Posterior cingulate gyrus (tissue), 11 donors: ENCODE measurements around the gene SNRPF.
"Not testable (repeated sequence)": the region's sequence is repeated elsewhere in the genome, so short reads cannot be mapped to it uniquely, and the experiment has no call there.

Experiments used
- DNase-seq, 10 donors: peaks; one replicate each; pipeline versions ENCODE4 v3.0.0 to v3.0.0-alpha.2; 2020 to 2021; ENCODE audit warnings: mixed read lengths in 3 of 10
- intact Hi-C: fragments of 100-400 bp; cut with DNase I; formaldehyde crosslinking; loops from one replicate; pipeline ENCODE4 v1.15.1; 2023

Gene SNRPF

GRCh38 chr12:95858451-95859343 is at the start of gene SNRPF:
Gene SNRPF (plus strand): TSS chr12:95858952. CDS start chr12:95859074, 122 bp downstream.
- peak; percentile 90 to 99 (median 94) for DNase-seq
- intact Hi-C loops = no loop called here

DNA sequence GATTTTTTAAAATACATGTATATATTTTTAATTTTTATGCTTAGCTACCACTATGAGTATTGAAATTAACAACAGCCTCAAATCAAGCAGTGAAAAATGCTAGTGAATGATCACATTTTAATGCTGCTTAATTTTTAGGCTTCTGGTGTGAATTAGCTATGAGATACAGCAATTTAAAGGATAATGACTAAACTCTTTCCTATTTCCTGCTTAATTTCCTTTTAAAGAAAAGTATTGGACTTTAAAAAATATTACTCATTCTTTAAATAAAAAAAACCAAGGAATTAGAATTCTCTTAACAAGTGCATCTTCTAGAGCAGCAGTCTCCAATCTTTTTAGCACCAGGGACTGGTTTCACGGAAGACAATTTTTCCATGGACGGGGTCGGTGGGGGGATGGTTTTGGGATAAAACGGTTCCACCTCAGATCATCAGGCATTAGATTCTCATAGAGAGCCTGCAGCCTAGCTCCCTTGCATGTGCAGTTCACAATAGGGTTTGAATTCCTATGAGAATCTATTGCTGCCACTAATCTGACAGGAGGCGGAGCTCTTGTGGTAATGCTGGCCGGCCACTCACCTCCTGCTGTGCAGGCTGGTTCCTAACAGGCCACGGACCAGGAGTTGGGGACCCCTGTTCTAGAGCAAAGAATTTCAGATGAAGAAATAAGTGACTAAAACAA is 49.6 kb upstream of the SNRPF start:
- no peak for DNase-seq
- intact Hi-C loops = no loop called here

DNA sequence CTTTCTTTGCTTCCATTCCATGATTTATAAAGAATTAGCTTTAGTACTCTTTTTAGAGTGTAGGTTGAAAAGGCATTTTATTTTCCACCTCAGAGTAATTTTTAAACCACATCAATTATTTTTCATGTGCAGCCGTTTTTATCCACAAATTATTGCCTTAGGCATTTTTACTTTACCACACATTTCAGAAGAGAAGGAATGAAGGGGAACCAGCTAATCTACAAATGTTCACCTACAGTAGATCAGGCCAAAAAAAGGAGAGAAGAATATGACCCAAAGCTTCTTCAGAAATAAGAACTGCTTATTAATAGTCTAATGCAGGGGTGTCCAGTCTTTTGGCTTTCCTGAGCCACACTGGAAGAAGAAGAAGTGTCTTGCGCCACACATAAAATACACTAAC is 48.3 kb upstream of the SNRPF start:
- intact Hi-C loops = no loop called here

DNA sequence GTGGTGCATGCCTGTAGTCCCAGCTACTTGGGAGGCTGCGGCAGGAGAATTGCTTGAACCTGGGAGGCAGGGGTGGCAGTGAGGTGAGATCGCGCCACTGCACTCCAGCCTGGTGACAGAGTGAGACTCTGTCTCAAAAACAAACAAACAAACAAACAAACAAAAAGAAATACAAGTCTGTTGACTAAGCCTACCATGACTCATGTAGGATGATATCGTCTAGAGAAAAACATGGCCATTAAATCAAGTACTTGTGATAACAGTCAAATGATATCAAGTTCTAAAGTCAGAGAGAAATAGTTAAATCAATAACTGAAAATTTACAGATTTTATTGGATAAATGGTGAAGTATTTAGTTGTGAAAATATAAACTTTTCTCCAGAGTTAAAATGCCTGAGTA is 46.6 kb upstream of the SNRPF start:
- intact Hi-C loops, DNase-seq: not testable (repeated sequence)

More for the DNA sequence above, 48.3 kb upstream of the SNRPF start:
- no peak for DNase-seq

DNA sequence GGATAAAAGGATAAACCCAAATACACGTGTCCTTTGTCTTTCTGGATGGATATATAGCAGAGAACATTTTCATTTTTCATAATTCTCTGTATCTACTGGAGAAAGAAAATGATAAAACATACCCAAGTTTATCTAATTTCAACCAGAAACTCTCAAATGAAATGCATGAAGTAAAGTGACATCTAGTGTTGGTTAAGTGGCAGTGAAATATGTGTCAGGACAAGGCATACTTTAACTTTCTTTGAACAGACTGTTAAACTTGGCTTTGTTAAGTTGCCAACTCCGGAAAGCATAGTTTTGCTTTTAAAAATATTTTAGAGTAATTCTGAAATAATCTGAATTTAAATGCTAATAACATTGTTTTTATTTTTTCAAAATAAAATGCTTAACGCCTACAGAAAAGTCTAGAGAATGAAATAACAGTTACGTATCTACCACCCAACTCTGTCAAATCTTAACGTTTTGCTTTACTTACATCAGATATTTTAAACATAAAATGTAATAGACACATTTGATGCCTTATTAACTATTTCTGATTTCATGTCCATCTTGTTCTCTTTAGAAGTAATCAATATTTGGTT is 43.0 kb upstream of the SNRPF start:
- DNase-seq = no peak
- intact Hi-C loops = loop anchor here (1.0 to 2.0 kb wide), 2 partner anchors 192 to 233 kb away; no protein-coding TSS in a partner anchor

GRCh38 chr12:95820096-95820703 is 38.6 kb upstream of the SNRPF start:
- intact Hi-C loops = no loop called here
- DNase-seq = peak in 1 of 10 donors; percentile 31

DNA sequence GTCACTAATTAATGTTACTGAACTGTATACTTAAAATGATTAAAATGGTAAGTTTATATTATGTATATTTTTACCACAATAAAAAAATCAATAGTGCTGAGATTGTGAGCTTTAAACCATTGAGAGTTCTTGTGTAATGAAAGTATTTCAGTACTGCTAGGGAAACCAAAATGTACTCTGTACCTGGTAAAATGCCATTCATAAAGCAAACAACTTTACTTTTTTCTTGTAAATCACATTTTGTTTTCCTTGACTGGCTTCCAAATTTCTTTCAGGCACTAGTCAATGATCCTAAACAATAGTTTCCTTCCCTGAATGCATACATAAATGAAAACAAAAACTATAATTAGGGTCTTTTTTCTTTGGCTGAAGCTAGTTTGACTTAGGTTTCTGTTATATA is 29.4 kb upstream of the SNRPF start:
- intact Hi-C loops = no loop called here

DNA sequence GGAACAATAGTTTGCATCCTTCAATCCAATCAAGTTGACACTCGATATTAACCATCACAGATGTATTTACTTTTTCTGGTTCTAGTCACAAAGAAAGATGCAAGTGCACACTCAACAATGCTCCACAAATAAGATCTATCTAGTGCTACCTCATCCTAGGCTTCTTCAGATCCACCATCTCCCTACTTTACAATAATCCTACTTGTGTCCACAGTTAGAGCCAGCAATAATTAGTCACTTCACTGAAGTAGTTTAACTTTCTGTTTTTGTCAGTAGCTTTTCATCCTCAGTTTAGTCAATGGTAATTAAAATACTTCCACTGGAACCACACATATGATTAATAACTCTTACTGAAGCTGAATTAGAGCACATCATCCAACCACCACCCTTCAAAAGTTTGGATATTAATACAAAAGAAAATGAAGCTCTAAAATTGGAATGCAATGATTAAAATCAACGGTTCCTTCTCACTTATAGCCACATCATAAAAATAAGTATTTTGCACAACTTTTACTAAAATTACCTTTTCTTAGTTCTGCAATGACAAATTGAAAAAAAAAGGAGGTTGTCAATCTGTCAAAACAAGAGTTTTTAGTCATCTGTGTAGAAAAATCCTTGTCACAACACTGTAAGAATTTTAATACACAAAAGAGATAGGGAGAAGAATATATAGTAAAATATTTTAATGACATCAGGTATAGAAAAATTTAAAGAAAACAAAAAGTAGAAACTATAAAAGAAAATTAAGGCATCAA is 28.2 kb upstream of the SNRPF start:
- no peak for DNase-seq
- intact Hi-C loops = no loop called here

More for the DNA sequence above, 29.4 kb upstream of the SNRPF start:
- DNase-seq = no peak

DNA sequence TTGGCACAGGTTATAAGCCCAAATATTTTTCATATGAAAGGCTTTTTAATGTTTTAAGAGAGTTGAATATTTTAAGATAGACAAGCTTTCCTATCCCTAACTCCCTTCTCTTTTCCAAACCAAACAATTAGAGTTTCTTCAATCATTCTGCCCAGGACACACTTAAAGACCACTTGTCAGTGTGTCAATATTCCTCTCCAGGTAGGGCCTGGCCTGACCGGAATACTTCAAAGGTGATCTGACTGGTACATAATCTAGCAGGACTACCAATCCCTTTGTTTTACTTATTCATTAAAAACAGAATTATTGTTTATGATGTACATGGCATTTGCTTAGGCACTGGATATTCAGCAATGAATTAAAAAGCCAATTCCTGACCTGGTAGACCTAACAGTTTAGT is 24.2 kb upstream of the SNRPF start:
- intact Hi-C loops = no loop called here
- DNase-seq = no peak

GRCh38 chr12:95836185-95836609 is 22.6 kb upstream of the SNRPF start:
- intact Hi-C loops = no loop called here
- no peak for DNase-seq

DNA sequence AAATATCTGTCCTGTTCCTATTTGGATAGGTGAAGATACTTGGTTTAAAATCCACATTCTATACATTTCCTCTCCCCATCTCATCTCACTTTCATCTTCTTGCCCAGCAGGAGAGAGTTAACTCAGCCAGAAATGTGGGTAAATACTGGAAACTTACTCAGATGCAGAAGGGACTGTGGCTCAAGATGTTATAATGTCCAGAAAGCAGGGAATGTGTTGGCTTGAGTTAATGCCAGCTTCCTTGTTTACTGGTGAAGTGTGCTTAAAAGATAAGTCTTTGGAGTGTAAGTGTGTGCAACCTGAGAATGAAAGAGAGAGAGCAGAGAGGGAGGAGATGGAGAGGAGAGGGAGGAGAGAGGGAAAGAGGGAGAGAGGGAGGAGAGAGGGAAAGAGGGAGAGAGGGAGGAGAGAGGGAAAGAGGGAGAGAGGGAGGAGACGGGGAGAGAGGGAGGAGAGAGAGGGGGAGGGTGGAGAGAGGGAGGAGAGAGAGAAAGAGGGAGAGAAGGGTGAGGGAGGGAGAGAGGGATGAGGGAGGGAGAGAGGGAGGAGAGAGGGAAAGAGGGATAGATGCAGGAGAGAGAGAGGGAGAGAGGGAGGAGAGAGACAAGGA is 22.0 kb upstream of the SNRPF start:
- intact Hi-C loops = no loop called here
- DNase-seq = no peak

GRCh38 chr12:95837240-95838038 is 21.3 kb upstream of the SNRPF start:
- DNase-seq = no peak
- intact Hi-C loops = no loop called here

DNA sequence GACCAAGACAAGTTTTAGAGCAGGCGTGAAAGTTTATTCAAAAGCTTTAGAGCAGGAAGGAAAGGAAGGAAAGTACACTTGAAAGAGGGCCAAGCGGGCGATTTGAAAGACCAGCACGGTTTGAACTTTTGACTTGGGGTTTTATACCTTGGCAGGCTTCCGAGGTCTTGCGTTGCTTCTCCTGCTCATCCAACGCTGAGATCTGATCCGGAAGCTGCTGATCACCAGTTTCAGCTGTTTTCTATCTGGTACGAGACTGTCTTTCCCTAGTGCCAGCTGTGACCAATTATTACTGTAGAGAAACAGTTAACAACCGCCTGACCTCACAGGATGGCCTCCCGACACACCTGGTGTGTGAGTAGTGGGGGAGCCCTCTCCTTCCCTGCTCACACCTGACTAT is 20.6 kb upstream of the SNRPF start:
- no peak for DNase-seq

GRCh38 chr12:95842426-95842825 is 16.3 kb upstream of the SNRPF start:
- intact Hi-C loops, DNase-seq: not testable (repeated sequence)

More for the DNA sequence above, 20.6 kb upstream of the SNRPF start:
- intact Hi-C loops = no loop called here

- peak in 1 of 10 donors; percentile 15 for DNase-seq
- intact Hi-C loops = no loop called here
Observed at GRCh38 chr12:95848575-95849388, 10.0 kb upstream of the SNRPF start.

- no peak for DNase-seq
- intact Hi-C loops = no loop called here
Observed at GRCh38 chr12:95851606-95852005, 7.1 kb upstream of the SNRPF start.

DNA sequence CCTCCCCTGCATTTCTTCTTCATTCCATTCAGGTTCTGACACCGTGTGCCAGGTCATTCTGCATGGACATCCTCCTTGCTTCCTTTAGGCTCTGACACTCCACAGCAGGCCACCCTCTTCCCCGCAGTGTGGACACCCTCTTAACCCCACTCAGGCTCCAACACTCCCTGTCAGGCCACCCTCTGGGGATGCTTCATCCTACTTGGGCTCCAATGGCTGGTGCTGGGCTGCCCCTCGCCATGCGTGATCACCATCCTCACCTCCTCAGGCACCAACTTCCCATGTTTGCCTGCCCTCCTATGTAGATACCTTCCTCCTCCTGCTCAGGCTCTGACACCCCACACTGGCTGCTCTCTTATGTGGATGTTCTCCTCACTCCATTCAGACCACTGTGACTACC is 6.6 kb upstream of the SNRPF start:
- DNase-seq = no peak
- intact Hi-C loops = no loop called here

DNA sequence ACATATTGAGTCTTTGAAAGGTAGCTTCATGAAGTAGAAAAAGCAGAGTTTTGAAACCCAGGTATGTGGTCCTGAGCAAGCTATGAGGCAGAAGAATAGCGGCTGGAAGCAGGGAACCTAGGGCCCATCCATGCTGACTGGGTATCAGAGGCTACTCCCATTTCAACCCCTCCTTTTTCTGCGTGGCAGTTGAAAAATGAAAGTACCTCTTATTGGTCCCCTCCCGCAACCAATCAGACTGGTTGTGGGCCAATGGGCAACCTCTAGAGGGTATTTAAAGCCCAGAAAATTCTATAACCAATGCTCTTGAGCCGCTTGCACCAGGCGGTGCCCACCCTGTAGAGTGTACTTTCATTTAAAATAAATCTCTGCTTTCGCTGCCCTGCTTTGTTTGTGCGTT is 1.6 kb upstream of the SNRPF start:
- DNase-seq = no peak
- intact Hi-C loops = no loop called here
